ENCODE measurements around the gene ARHGAP10. TPM values are rescaled to one million over a fixed set of nuclear protein-coding genes. Genes with fewer than 3 reads are reported as not detected.

Gene ARHGAP10
- total RNA-seq, 1 donor from 2014 or later = 8.3 TPM

GRCh38 chr4:147801820-147802219 is 69.9 kb downstream of the ARHGAP10 start:
- H3K4me3 Mint-ChIP-seq = no peak overlapping the region
- peaks cover 15% of the 10 kb centered on the region for H3K27me3 Mint-ChIP-seq
- H3K9me3 Mint-ChIP-seq = peaks cover 3% of the 10 kb centered on the region
- intact Hi-C loops (cut with micrococcal nuclease) = loop anchor here (5.0 kb wide), 1 partner anchor 140 kb away; no protein-coding TSS in a partner anchor
- H3K4me1 Mint-ChIP-seq = peaks cover 45% of the 10 kb centered on the region
- H3K36me3 Mint-ChIP-seq (ENCODE audit: low read depth) = peaks cover 15% of the 10 kb centered on the region
- peak overlapping the region; percentile 53 for H3K27ac Mint-ChIP-seq
- DNase-seq = no peak

GRCh38 chr4:147802346-147802745 is 70.5 kb downstream of the ARHGAP10 start:
- Mint-ChIP-seq H3K4me3 (no peak overlapping the region), H3K4me1 (peaks cover 40% of the 10 kb centered on the region), H3K9me3 (peaks cover 3% of the 10 kb centered on the region), H3K36me3 (ENCODE audit: low read depth) (peaks cover 12% of the 10 kb centered on the region), H3K27me3 (peaks cover 15% of the 10 kb centered on the region), H3K27ac (peak overlapping the region; percentile 53)
- intact Hi-C loops (cut with micrococcal nuclease) = loop anchor here (5.0 kb wide), 1 partner anchor 140 kb away; no protein-coding TSS in a partner anchor
- DNase-seq = no peak

GRCh38 chr4:147805946-147806345 is 74.1 kb downstream of the ARHGAP10 start:
- peaks cover 3% of the 10 kb centered on the region for H3K9me3 Mint-ChIP-seq
- intact Hi-C loops (cut with micrococcal nuclease) = no loop called here
- no peak for DNase-seq
- peaks cover 20% of the 10 kb centered on the region for H3K27me3 Mint-ChIP-seq
- H3K27ac Mint-ChIP-seq = no peak overlapping the region
- H3K4me3 Mint-ChIP-seq = no peak overlapping the region
- peaks cover 6% of the 10 kb centered on the region for H3K36me3 Mint-ChIP-seq (ENCODE audit: low read depth)
- H3K4me1 Mint-ChIP-seq = peaks cover 29% of the 10 kb centered on the region

GRCh38 chr4:147808447-147808846 is 76.6 kb downstream of the ARHGAP10 start:
- H3K27ac Mint-ChIP-seq = no peak overlapping the region
- peaks cover 3% of the 10 kb centered on the region for H3K36me3 Mint-ChIP-seq (ENCODE audit: low read depth)

GRCh38 chr4:147809211-147809610 is 77.3 kb downstream of the ARHGAP10 start:
- Mint-ChIP-seq H3K4me3 (no peak overlapping the region), H3K9me3 (no peaks in the 10 kb centered on the region), H3K27ac (no peak overlapping the region), H3K27me3 (peaks cover 12% of the 10 kb centered on the region), H3K36me3 (ENCODE audit: low read depth) (no peaks in the 10 kb centered on the region), H3K4me1 (peaks cover 21% of the 10 kb centered on the region)
- DNase-seq = no peak
- intact Hi-C loops (cut with micrococcal nuclease) = no loop called here

More at GRCh38 chr4:147808447-147808846, 76.6 kb downstream of the ARHGAP10 start:
- Mint-ChIP-seq H3K4me3 (no peak overlapping the region), H3K4me1 (peaks cover 23% of the 10 kb centered on the region), H3K9me3 (no peaks in the 10 kb centered on the region), H3K27me3 (peaks cover 12% of the 10 kb centered on the region)
- intact Hi-C loops (cut with micrococcal nuclease) = no loop called here
- DNase-seq = no peak

- no peak overlapping the region for H3K27ac Mint-ChIP-seq
- H3K9me3 Mint-ChIP-seq = no peaks in the 10 kb centered on the region
- H3K4me1 Mint-ChIP-seq = peaks cover 23% of the 10 kb centered on the region
- intact Hi-C loops (cut with micrococcal nuclease) = no loop called here
- H3K4me3 Mint-ChIP-seq = no peak overlapping the region
- no peaks in the 10 kb centered on the region for H3K36me3 Mint-ChIP-seq (ENCODE audit: low read depth)
- peaks cover 4% of the 10 kb centered on the region for H3K27me3 Mint-ChIP-seq
- no peak for DNase-seq
Observed at GRCh38 chr4:147811878-147812277, 80.0 kb downstream of the ARHGAP10 start.

- Mint-ChIP-seq H3K36me3 (ENCODE audit: low read depth) (no peaks in the 10 kb centered on the region), H3K4me3 (no peak overlapping the region), H3K27me3 (peaks cover 2% of the 10 kb centered on the region), H3K27ac (no peak overlapping the region), H3K9me3 (no peaks in the 10 kb centered on the region), H3K4me1 (peaks cover 18% of the 10 kb centered on the region)
- DNase-seq = no peak
- intact Hi-C loops (cut with micrococcal nuclease) = no loop called here
Observed at GRCh38 chr4:147813109-147813773, 81.4 kb downstream of the ARHGAP10 start.

GRCh38 chr4:147813973-147814372 is 82.1 kb downstream of the ARHGAP10 start:
- Mint-ChIP-seq H3K27me3 (no peaks in the 10 kb centered on the region), H3K27ac (no peak overlapping the region), H3K9me3 (no peaks in the 10 kb centered on the region), H3K36me3 (ENCODE audit: low read depth) (no peaks in the 10 kb centered on the region), H3K4me1 (peaks cover 12% of the 10 kb centered on the region), H3K4me3 (no peak overlapping the region)
- DNase-seq = no peak
- intact Hi-C loops (cut with micrococcal nuclease) = no loop called here

- intact Hi-C loops (cut with micrococcal nuclease) = no loop called here
- Mint-ChIP-seq H3K4me3 (no peak overlapping the region), H3K4me1 (peaks cover 10% of the 10 kb centered on the region), H3K36me3 (ENCODE audit: low read depth) (no peaks in the 10 kb centered on the region), H3K27ac (no peak overlapping the region), H3K27me3 (no peaks in the 10 kb centered on the region), H3K9me3 (no peaks in the 10 kb centered on the region)
- no peak for DNase-seq
Observed at GRCh38 chr4:147814376-147814775, 82.5 kb downstream of the ARHGAP10 start.

- H3K4me3 Mint-ChIP-seq = no peak overlapping the region
- H3K27me3 Mint-ChIP-seq = no peaks in the 10 kb centered on the region
- H3K27ac Mint-ChIP-seq = no peak overlapping the region
- H3K36me3 Mint-ChIP-seq (ENCODE audit: low read depth) = no peaks in the 10 kb centered on the region
- DNase-seq = no peak
- peaks cover 10% of the 10 kb centered on the region for H3K4me1 Mint-ChIP-seq
- intact Hi-C loops (cut with micrococcal nuclease) = no loop called here
- H3K9me3 Mint-ChIP-seq = no peaks in the 10 kb centered on the region
Observed at GRCh38 chr4:147815741-147816140, 83.9 kb downstream of the ARHGAP10 start.

- peaks cover 10% of the 10 kb centered on the region for H3K4me1 Mint-ChIP-seq
- no peak overlapping the region for H3K4me3 Mint-ChIP-seq
- intact Hi-C loops (cut with micrococcal nuclease) = no loop called here
- no peaks in the 10 kb centered on the region for H3K9me3 Mint-ChIP-seq
- H3K27me3 Mint-ChIP-seq = no peaks in the 10 kb centered on the region
- H3K36me3 Mint-ChIP-seq (ENCODE audit: low read depth) = no peaks in the 10 kb centered on the region
- DNase-seq = no peak
- no peak overlapping the region for H3K27ac Mint-ChIP-seq
Observed at GRCh38 chr4:147816382-147817254, 84.7 kb downstream of the ARHGAP10 start.

- Mint-ChIP-seq H3K36me3 (ENCODE audit: low read depth) (peaks cover 3% of the 10 kb centered on the region), H3K4me3 (no peak overlapping the region), H3K27me3 (no peaks in the 10 kb centered on the region), H3K4me1 (peaks cover 4% of the 10 kb centered on the region), H3K27ac (no peak overlapping the region), H3K9me3 (no peaks in the 10 kb centered on the region)
- DNase-seq = no peak
- intact Hi-C loops (cut with micrococcal nuclease) = no loop called here
Observed at GRCh38 chr4:147820975-147821374, 89.1 kb downstream of the ARHGAP10 start.

- peaks cover 2% of the 10 kb centered on the region for H3K4me1 Mint-ChIP-seq
- peaks cover 3% of the 10 kb centered on the region for H3K36me3 Mint-ChIP-seq (ENCODE audit: low read depth)
- no peak overlapping the region for H3K4me3 Mint-ChIP-seq
- H3K9me3 Mint-ChIP-seq = no peaks in the 10 kb centered on the region
- H3K27ac Mint-ChIP-seq = no peak overlapping the region
- intact Hi-C loops (cut with micrococcal nuclease) = no loop called here
- no peaks in the 10 kb centered on the region for H3K27me3 Mint-ChIP-seq
- DNase-seq = no peak
Observed at GRCh38 chr4:147821555-147821954, 89.7 kb downstream of the ARHGAP10 start.

- Mint-ChIP-seq H3K36me3 (ENCODE audit: low read depth) (peaks cover 3% of the 10 kb centered on the region), H3K4me3 (no peak overlapping the region), H3K27ac (no peak overlapping the region), H3K9me3 (no peaks in the 10 kb centered on the region), H3K27me3 (no peaks in the 10 kb centered on the region), H3K4me1 (peaks cover 2% of the 10 kb centered on the region)
- DNase-seq = no peak
- intact Hi-C loops (cut with micrococcal nuclease) = no loop called here
Observed at GRCh38 chr4:147822128-147822527, 90.2 kb downstream of the ARHGAP10 start.
